ENCODE measurements around the gene STAB1.

- no peak for TF ChIP-seq CTCF (conservative IDR thresholded peaks at IDR 0.05; ENCODE audit: low read length)
- no peak for TF ChIP-seq EZH2phosphoT487 (IDR thresholded peaks at IDR 0.05; ENCODE audit: borderline replicate concordance)
Observed at GRCh38 chr3:52479037-52479876, 15.9 kb upstream of the STAB1 start.

All from Loucy (cell line).